Pericardium fibroblast (primary cell): ENCODE results near the gene GORASP1. TPM values are rescaled to one million over a fixed set of nuclear protein-coding genes. Genes with fewer than 3 reads are reported as not detected.

ENCODE experiments used
- total RNA-seq: library from RNA; depleted of rRNA; stranded (reverse); fragments of >200 nt; gene quantifications from 2 replicates; pipeline ENCODE4 v1.2.3, GENCODE V29; 2015

Gene GORASP1
- total RNA-seq: 33.4 and 36.2 TPM in 2 replicates

DNA sequence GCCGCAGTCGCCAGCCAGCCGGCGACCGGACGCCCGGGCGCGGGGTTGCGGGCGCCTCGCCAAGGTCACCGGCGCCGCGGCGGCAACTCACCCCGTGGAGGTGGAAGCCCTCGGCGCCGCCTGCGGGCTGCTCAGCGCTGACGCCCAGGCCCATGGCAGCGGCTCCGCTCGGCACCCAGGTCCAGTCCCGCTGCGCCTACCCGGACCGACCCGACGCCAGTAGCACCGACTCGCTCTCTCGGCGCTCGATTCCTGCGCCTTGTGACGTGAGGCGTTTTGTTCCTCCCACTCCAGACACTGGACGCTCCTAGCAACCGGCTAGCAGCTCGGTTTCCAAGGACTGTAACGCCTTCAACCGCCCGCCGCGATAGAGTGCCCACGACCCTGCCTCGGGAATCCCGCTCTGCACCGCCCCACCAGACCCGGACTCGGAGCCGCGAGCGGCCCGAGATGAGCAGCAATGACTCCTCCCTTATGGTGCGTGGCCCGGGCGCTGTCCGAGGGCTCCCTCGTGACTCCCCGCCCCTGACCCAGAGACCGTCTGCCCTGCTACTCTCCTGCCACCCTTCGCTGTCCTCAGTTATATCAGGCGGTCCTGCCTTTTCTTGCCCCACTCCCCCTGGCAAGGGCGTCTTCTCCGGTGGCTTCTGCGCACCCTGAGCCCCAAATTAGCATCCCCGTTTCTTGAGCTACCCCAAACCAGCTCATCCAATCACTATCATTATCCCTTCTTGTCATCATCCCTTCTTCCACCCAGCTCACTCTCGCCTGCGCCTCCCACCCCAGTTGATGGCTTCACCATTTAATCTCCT, at the start of gene GORASP1, which contains the start of gene TTC21A:
Gene GORASP1, minus strand, starts transcription at position 240 of the 812 bp plus-strand sequence. Its CDS starts 86 bp downstream, at position 154.
Gene TTC21A, plus strand, starts transcription at position 293 of the 812 bp plus-strand sequence. Its CDS starts 158 bp downstream, at position 451.

DNA sequence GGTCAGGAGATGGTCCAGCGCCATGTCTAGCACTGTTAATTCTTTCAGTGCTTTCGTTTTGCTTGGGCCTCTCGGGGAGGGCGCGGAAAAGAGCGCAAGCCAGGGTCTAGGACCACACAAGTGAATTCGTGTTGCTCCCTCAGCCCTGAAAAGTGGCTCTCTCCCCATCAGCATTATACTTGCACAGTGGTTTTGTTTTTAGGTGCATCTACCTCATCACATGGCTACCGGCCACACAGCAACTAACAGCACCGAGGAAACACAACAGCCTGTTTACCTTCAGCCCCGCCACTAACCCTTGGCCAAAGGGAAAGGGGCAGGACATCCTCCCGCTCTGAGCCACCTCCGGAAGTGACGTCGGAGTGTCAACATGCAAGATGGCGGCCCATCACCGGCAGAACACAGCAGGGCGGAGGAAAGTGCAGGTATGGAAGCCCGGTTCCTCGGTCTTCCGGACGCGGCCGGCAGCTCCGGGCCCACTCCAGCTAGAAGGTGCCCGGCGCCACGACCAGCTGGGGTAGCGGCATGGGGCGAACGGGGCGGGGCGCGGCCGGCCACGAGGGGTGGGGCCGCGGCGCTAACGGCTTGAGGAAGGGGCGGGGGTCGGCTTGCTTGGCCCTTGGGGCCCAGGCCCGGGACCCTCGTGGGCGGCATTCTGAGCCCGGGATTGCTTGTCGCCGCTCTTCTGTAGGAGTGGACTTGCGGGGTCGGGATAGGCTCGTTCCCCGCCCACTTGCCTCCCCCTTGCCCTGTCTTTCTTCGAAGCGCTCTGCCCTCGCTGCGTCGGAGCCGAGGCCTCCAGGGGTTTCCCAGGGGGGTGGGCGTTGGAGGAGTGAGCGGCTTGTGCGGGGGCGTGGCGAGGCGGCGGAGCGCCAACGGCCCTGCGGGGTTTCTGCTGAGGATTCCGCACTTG, 55.5 kb downstream of the GORASP1 start, which contains the start of the genes SCN11A and WDR48:
Gene SCN11A, minus strand, starts transcription at position 296 of the 913 bp plus-strand sequence. CDS start 101,582 bp downstream, outside the sequence.
Gene WDR48, plus strand, starts transcription at position 368 of the 913 bp plus-strand sequence. Its CDS starts 10 bp downstream, at position 378.

Other genes with a start within 250 kb of the GORASP1 start
- 0.12 and 0.26 TPM in 2 replicates for gene SCN11A, start 55.7 kb downstream of the GORASP1 start, total RNA-seq
- 17.3 and 17.7 TPM in 2 replicates for gene WDR48, start 55.6 kb downstream of the GORASP1 start, total RNA-seq
- 0.93 and 2.5 TPM in 2 replicates for gene TTC21A, start 53 bp upstream of the GORASP1 start, total RNA-seq
- gene CSRNP1, start 46.0 kb upstream of the GORASP1 start, total RNA-seq: 4.4 and 11.0 TPM in 2 replicates
- gene XIRP1, start 85.0 kb upstream of the GORASP1 start, total RNA-seq: 0.26 TPM in 1 of 2 replicates, not detected in the other
- not detected in 2 replicates for gene CX3CR1, start 172.4 kb upstream of the GORASP1 start, total RNA-seq
- gene CCR8, start 222.1 kb upstream of the GORASP1 start, total RNA-seq: not detected in 2 replicates